GM12878 (cell line): ENCODE results near the gene GTF2IRD1. TPM values are rescaled to one million over a fixed set of nuclear protein-coding genes. Genes with fewer than 3 reads are reported as not detected.

Source experiments
- BACH1 ChIP-seq: fragments of 450-650 bp; IDR thresholded peaks from 2 replicates; pipeline ENCODE4 v1.6.1; 2017; ENCODE audit warnings: mild to moderate bottlenecking, borderline replicate concordance
- BHLHE40 ChIP-seq, 2 experiments: fragments of 450-650 bp in 1 of 2; IDR thresholded peaks; 2 replicates each; pipeline ENCODE4 v1.6.1; 2011 to 2017; ENCODE audit warnings: low read depth in 2 of 2, borderline replicate concordance in 1 of 2, improper control_type of control experiment in 1 of 2, low read length in 1 of 2, mild to moderate bottlenecking in 1 of 2
- CBX3 ChIP-seq: fragments of 200-600 bp; sonication (generic); IDR thresholded peaks from 2 replicates; pipeline ENCODE4 v1.6.1; 2016; ENCODE audit warnings: low read depth, borderline replicate concordance
- CREM ChIP-seq: IDR thresholded peaks from 2 replicates; pipeline ENCODE4 v1.6.1; 2014; ENCODE audit warnings: antibody characterized with exemption, low read depth
- HDGF ChIP-seq: fragments of 450-650 bp; IDR thresholded peaks from 2 replicates; pipeline ENCODE4 v1.6.1; 2016; ENCODE audit warnings: antibody characterized with exemption
- JUNB ChIP-seq: IDR thresholded peaks from 2 replicates; pipeline ENCODE4 v1.6.1; 2016; ENCODE audit warnings: antibody characterized with exemption, mild to moderate bottlenecking
- LARP7 ChIP-seq: fragments of 450-650 bp; IDR thresholded peaks from 2 replicates; pipeline ENCODE4 v1.6.1; 2017; ENCODE audit warnings: mild to moderate bottlenecking
- NR2C2 ChIP-seq: IDR thresholded peaks from 2 replicates; pipeline ENCODE4 v1.6.1; 2011; ENCODE audit warnings: borderline replicate concordance, low read depth; ENCODE audit not compliant: control insufficient read depth, insufficient read length
- PAX5 ChIP-seq: IDR thresholded peaks from 2 replicates; pipeline ENCODE4 v1.6.1; 2011; ENCODE audit warnings: low read depth, low read length, borderline replicate concordance
- PML ChIP-seq: IDR thresholded peaks from 2 replicates; pipeline ENCODE4 v1.6.1; 2012; ENCODE audit warnings: low read length, inconsistent platforms
- RAD21 ChIP-seq: IDR thresholded peaks from 2 replicates; pipeline ENCODE4 v1.6.1; 2011; ENCODE audit warnings: mild to moderate bottlenecking, low read depth, low read length, moderate library complexity; ENCODE audit not compliant: insufficient read depth
- RAD51 ChIP-seq: fragments of 450-650 bp; IDR thresholded peaks from 2 replicates; pipeline ENCODE4 v1.6.1; 2016; ENCODE audit warnings: moderate library complexity, mild to moderate bottlenecking, inconsistent platforms
- RFX5 ChIP-seq: IDR thresholded peaks from 2 replicates; pipeline ENCODE4 v1.6.1; 2011; ENCODE audit warnings: low read depth, low read length, improper control_type of control experiment
- SREBF2 ChIP-seq: IDR thresholded peaks from 2 replicates; pipeline ENCODE4 v1.6.1; 2012; ENCODE audit warnings: mild to moderate bottlenecking, low read length
- STAT1 ChIP-seq: fragments of 450-650 bp; conservative IDR thresholded peaks from 2 replicates; pipeline ENCODE4 v1.6.1; 2014; ENCODE audit warnings: antibody characterized with exemption, mild to moderate bottlenecking
- ZSCAN29 ChIP-seq: fragments of 450-650 bp; IDR thresholded peaks from 2 replicates; pipeline ENCODE4 v1.6.1; 2017; ENCODE audit warnings: mild to moderate bottlenecking, moderate library complexity
- polyA plus RNA-seq, 11 experiments: library from polyadenylated mRNA; depleted of rRNA in 4 of 11; unstranded in 6 of 11; stranded (reverse) in 5 of 11; fragments of >200 nt; fragmentation: Nextera tagmentation in 4 of 11; fragmentation: Illumina TruSeq in 1 of 11; extraction: Ambion mirVana in 4 of 11; extraction: Trizol in 1 of 11; gene quantifications; 1 replicate in 1 of 11; 2 replicates in 10 of 11; pipeline versions ENCODE4 v1.2.1 to v1.2.3, GENCODE V29; 2011 to 2016; ENCODE audit warnings: inconsistent platforms in 2 of 11, missing spikeins in 2 of 11, low read depth in 1 of 11
- total RNA-seq, 4 experiments: library from RNA; depleted of rRNA in 3 of 4; stranded (reverse); fragments of >200 nt in 3 of 4; fragmentation: Illumina TruSeq in 1 of 4; extraction: Trizol in 1 of 4; gene quantifications; 2 replicates each; pipeline versions ENCODE4 v1.2.1 to v1.2.3, GENCODE V29; 2013 to 2021
- TF ChIP-seq, protein P1 (sequence below): IDR thresholded peaks from 2 replicates; pipeline ENCODE4 v1.6.1; 2012; ENCODE audit warnings: mild to moderate bottlenecking, low read depth, low read length
- TF ChIP-seq, protein P2 (sequence below): IDR thresholded peaks from 2 replicates; pipeline ENCODE4 v1.6.1; 2011; ENCODE audit warnings: low read depth, low read length, improper control_type of control experiment, borderline replicate concordance
- TF ChIP-seq, protein P3 (sequence below): fragments of 150-350 bp; IDR thresholded peaks from 2 replicates; pipeline ENCODE4 v1.6.1; 2016; ENCODE audit warnings: low read depth, low read length
- TF ChIP-seq, protein P4 (sequence below): fragments of 450-650 bp; IDR thresholded peaks from 2 replicates; pipeline ENCODE4 v1.6.1; 2016; ENCODE audit warnings: mild to moderate bottlenecking
- TF ChIP-seq, protein P5 (sequence below): fragments of 450-650 bp; IDR thresholded peaks from 2 replicates; pipeline ENCODE4 v1.6.1; 2017; ENCODE audit warnings: borderline replicate concordance

Gene GTF2IRD1
- total and polyA plus RNA-seq, 10 of the 15 experiments (the other 5 are each of a cell fraction or from before 2014, with no cell fraction given), result 0.48 to 3.0 (median 1.3) TPM

DNA sequence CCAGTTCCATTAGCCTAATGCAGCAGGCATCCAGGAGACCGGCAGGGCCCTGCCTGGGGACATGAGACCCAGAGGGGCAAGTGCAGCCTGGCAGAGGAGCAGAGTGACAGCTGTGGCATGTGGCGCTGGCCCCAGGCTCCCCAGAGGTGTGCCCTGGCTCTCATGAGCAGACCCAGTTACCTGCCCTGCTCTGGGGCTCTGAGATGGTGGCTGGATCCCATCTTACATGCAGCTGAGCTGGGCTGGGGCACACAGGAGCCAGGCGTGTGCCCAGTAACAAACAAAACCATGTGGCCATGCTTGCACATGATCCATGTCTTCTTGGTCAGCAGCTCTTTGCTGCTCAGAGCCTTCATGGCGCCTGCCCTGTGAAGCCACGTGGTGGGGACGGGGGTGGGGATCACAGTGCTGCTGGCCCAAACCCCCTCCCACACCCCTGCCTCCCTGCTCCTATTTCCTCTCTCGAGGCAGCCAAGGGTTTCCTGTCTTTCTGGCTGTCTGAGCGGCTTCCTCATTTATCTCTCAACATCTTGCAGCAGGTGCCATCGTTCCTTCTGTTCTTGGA, 163.6 kb downstream of the GTF2IRD1 start (continued):
- TF ChIP-seq, protein P1, sequence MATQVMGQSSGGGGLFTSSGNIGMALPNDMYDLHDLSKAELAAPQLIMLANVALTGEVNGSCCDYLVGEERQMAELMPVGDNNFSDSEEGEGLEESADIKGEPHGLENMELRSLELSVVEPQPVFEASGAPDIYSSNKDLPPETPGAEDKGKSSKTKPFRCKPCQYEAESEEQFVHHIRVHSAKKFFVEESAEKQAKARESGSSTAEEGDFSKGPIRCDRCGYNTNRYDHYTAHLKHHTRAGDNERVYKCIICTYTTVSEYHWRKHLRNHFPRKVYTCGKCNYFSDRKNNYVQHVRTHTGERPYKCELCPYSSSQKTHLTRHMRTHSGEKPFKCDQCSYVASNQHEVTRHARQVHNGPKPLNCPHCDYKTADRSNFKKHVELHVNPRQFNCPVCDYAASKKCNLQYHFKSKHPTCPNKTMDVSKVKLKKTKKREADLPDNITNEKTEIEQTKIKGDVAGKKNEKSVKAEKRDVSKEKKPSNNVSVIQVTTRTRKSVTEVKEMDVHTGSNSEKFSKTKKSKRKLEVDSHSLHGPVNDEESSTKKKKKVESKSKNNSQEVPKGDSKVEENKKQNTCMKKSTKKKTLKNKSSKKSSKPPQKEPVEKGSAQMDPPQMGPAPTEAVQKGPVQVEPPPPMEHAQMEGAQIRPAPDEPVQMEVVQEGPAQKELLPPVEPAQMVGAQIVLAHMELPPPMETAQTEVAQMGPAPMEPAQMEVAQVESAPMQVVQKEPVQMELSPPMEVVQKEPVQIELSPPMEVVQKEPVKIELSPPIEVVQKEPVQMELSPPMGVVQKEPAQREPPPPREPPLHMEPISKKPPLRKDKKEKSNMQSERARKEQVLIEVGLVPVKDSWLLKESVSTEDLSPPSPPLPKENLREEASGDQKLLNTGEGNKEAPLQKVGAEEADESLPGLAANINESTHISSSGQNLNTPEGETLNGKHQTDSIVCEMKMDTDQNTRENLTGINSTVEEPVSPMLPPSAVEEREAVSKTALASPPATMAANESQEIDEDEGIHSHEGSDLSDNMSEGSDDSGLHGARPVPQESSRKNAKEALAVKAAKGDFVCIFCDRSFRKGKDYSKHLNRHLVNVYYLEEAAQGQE, result no peak
- TF ChIP-seq, protein P2, sequence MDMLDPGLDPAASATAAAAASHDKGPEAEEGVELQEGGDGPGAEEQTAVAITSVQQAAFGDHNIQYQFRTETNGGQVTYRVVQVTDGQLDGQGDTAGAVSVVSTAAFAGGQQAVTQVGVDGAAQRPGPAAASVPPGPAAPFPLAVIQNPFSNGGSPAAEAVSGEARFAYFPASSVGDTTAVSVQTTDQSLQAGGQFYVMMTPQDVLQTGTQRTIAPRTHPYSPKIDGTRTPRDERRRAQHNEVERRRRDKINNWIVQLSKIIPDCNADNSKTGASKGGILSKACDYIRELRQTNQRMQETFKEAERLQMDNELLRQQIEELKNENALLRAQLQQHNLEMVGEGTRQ, result peak; percentile 20; the same call in 1 of the 2 replicates
- TF ChIP-seq, protein P3, sequence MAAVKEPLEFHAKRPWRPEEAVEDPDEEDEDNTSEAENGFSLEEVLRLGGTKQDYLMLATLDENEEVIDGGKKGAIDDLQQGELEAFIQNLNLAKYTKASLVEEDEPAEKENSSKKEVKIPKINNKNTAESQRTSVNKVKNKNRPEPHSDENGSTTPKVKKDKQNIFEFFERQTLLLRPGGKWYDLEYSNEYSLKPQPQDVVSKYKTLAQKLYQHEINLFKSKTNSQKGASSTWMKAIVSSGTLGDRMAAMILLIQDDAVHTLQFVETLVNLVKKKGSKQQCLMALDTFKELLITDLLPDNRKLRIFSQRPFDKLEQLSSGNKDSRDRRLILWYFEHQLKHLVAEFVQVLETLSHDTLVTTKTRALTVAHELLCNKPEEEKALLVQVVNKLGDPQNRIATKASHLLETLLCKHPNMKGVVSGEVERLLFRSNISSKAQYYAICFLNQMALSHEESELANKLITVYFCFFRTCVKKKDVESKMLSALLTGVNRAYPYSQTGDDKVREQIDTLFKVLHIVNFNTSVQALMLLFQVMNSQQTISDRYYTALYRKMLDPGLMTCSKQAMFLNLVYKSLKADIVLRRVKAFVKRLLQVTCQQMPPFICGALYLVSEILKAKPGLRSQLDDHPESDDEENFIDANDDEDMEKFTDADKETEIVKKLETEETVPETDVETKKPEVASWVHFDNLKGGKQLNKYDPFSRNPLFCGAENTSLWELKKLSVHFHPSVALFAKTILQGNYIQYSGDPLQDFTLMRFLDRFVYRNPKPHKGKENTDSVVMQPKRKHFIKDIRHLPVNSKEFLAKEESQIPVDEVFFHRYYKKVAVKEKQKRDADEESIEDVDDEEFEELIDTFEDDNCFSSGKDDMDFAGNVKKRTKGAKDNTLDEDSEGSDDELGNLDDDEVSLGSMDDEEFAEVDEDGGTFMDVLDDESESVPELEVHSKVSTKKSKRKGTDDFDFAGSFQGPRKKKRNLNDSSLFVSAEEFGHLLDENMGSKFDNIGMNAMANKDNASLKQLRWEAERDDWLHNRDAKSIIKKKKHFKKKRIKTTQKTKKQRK, result no peak
- TF ChIP-seq HDGF (0 out of 2 replicates have a peak, but pooled peaks have one; percentile 25), PAX5 (no peak), RAD21 (no peak), JUNB (no peak), BACH1 (no peak), NR2C2 (no peak), LARP7 (no peak), BHLHE40 (IDR thresholded peaks at IDR 0.05; ENCODE audit: borderline replicate concordance in 1 of 2, low read depth in 2 of 2, low read length in 1 of 2) (peak in 1 of 2 experiments; percentile 26; a peak in 1 of 4 replicates), CREM (no peak), PML (no peak), STAT1 (no peak), RFX5 (no peak), CBX3 (no peak), SREBF2 (no peak), RAD51 (peak; percentile 81), ZSCAN29 (no peak)
- TF ChIP-seq, protein P4, sequence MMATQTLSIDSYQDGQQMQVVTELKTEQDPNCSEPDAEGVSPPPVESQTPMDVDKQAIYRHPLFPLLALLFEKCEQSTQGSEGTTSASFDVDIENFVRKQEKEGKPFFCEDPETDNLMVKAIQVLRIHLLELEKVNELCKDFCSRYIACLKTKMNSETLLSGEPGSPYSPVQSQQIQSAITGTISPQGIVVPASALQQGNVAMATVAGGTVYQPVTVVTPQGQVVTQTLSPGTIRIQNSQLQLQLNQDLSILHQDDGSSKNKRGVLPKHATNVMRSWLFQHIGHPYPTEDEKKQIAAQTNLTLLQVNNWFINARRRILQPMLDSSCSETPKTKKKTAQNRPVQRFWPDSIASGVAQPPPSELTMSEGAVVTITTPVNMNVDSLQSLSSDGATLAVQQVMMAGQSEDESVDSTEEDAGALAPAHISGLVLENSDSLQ, result no peak
- TF ChIP-seq, protein P5, sequence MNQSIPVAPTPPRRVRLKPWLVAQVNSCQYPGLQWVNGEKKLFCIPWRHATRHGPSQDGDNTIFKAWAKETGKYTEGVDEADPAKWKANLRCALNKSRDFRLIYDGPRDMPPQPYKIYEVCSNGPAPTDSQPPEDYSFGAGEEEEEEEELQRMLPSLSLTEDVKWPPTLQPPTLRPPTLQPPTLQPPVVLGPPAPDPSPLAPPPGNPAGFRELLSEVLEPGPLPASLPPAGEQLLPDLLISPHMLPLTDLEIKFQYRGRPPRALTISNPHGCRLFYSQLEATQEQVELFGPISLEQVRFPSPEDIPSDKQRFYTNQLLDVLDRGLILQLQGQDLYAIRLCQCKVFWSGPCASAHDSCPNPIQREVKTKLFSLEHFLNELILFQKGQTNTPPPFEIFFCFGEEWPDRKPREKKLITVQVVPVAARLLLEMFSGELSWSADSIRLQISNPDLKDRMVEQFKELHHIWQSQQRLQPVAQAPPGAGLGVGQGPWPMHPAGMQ, result no peak
